Measurements from ENCODE around the gene TMEM170A.
"Not testable (repeated sequence)": the region's sequence is repeated elsewhere in the genome, so short reads cannot be mapped to it uniquely, and the experiment has no call there.

TMEM170A gene

DNA sequence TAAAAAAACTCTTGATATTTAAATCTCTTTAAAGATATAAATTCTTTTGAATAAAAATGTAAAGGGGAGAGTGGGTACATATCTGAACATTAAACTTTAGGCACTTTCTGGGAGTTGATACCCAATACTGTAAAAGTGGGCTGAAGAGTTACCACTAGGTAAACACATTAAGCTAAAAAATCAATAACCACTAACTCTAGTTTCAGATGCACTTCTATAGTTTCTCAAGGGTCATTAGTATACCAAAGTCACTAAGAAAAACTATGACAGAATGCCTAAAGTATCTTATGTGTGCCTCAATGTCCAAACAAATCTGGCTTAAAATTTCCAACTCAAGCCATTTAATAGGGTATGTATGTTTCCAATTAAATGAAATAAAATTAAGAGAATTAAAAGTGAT, 18.1 kb downstream of the TMEM170A start:
- no peak for DNase-seq

DNA sequence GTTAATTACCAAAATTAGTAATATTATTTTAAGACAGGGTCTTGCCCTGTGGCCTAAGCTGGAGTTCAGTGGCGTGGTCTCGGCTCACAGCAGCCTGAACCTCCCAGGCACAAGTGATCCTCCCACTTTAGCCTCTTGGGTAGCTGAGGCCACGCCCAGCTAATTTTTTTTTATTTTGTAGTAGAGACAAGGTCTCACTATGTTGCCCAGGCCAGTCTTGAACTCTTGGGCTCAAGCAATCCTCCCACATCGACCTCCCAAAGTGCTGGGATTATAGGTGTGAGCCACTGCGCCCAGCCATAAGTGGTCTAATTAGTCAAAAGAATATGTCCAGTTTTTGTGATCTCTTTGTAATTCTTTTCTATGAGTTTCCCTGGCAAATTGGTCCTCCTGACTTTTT, 19.2 kb downstream of the TMEM170A start:
- DNase-seq, result no peak

DNA sequence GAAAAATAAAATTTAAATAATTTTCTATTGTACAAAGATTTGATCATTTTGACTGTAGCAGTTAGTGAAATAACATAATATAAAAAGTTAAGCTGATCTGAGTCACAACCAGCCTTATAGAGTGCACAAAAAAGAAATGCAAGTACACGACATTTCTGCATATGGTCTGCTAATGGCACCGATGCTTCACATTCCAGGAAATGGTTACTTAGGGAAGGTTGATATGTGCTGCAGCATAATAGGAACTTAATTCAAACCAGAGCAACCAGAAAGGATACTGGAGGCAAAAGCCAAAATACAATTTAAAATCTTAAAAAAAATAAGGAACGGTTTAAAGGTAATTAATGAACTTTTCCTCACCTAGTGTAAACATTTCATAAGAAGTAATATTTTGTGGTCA, 21.2 kb downstream of the TMEM170A start:
- DNase-seq, result no peak

DNA sequence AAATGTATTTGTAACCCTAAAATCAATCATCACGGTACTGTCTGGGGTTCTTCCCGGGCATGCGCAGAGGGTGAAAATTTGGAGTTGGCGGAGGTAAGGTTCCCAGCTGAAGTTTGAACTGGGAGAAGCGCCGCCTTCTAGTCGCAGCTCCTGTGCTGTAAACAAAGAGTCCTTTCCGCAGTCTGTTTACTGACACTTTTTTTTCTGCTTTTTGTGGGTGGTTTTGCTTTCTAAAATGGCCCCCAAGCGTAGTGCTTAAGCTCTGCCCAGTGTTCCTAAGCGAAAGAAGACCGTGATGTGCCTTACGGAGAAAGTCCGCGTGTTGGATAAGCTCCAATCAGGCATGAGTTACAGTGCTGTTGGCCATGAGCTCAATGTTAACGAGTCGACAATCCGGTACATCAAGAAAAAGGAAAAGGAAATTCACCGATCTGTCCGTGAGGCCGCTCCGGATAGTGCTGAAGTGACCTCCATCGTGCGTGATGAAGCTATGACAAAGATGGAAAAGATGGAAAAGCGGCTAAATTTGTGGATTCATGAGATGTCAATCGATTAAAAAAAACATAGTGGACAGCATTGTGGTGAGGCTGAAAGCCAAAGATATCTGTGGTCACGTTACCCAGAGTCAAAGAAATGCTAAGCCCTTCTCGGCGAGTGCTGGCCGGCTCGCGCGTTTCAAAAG, 30.6 kb downstream of the TMEM170A start:
- peak; percentile 58 to 68 for DNase-seq

DNA sequence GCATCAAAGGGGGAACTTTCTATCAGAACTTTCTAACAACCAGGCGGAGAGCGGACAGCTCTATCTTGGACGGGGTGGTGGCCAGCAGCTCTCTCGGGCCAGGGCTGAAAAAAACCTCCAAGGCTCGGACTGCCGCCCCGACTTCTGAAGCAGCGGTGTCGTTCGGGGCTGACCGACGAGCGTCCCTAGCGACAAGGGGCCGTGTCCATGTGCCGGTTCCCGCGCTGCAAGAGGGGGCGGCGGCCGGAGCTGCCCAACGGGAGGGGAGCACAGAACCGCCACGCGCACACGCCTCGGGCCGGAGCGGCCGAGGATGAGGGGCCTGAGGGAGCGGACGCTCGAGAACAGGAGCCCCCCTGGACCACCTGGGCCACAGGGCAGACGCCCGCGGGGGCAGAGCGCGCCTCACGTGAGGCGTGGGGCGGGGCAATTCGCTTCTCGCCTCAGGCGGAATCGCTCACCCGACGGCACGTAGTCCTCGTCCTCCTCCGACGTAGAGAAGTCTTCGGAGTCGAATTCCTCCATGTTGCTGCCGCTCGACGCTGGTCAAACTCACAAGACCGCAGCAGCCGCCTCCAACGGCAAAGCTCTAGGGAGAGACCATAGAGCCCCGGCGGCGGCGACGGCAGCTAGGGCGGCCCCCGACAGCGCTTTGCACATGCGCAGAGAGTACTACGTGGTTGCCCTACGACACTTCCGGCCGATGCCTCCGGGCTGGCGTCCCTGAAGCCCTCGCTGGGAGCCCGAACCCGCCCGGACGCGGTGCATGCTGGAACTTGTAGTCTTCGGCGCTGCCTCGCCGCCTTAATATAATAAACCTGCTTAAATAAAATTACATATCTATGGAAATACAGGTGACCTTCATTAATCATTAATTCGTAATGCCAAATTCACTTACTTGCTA, 31.4 kb downstream of the TMEM170A start, which contains the start of gene CFDP1:
Gene CFDP1 (minus strand): TSS at position 676 of the 904 bp plus-strand sequence. CDS start 151 bp downstream, at position 525.
- DNase-seq, result peak; percentile 81 to 87

DNA sequence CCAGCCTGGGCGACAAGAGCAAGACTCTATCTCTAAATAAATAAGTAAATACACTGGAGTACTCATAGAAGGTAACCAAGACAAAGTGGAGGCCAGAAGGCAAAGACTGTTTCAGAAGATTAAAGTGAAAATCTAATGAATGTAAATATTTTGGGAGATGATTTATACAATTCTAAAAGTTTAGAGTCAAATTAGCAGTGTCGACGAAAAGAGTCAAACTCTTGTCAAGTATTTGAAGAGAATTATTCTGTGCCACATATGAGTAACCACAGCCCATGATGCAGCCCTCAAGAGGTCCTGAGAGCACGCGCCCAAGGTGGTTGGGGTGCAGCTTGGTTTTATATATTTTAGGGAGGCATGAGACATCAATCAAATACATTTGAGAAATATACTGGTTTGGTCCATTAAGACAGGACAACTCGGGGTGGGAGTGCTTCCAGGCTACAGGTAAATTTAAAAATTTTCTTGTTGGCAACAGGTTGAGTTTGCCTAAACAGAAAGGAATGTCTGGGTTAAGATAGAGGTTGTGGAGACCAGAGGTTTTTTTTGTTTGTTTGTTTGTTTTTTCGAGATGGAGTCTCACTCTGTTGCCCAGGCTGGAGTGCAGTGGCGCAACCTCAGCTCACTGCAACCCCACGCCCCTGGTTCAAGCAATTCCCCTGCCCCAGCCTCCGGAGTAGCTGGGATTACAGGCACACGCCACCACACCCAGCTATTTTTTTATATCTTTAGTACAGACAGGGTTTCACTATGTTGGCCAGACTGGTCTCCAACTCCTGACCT, 34.7 kb downstream of the TMEM170A start:
- no peak for DNase-seq

DNA sequence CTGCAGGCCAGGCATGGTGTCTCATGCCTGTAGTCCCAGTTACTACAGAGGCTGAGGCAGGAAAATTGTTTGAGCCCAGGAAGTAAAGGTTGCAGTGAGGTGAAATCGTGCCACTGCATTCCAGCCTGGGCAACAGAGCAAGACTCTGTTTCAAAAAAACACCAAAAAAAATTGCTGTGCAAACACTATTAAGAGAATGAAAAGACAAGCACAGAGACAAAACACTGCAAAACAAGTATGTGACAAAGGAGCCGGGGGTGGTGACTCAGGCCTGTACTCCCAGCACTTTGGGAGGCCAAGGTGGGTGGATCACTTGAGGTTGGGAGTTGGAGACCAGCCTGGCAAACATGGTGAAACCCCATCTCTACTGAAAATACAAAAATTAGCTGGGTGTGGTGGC, 38.0 kb downstream of the TMEM170A start:
- DNase-seq, result not testable (repeated sequence)

DNA sequence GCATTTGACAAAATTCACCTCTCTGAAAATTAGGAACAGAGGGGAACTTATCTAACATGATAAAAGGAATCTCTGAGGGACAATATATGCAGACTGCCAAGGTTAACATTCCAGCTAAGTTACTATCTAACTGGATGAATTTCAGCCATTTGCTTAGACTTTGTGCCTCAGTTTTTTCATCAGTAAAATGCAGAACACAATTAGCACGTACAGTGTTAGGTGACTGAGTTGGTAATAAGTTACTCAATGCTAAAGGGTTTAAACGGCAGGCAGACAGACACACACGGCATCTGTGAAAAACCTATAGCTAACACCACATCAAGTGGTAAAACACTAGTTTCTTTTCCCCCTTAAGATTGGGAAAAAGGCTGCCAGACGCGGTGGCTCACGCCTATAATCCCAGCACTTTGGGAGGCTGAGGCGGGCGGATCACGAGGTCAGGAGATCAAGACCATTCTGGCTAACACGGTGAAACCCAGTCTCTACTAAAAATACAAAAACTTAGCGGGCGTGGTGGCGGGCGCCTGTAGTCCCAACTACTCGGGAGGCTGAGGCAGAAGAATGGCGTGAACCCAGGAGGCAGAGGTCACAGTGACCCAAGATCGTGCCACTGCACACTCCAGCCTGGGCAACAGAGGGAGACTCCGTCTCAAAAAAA, 40.3 kb downstream of the TMEM170A start:
- not testable (repeated sequence) for DNase-seq

DNA sequence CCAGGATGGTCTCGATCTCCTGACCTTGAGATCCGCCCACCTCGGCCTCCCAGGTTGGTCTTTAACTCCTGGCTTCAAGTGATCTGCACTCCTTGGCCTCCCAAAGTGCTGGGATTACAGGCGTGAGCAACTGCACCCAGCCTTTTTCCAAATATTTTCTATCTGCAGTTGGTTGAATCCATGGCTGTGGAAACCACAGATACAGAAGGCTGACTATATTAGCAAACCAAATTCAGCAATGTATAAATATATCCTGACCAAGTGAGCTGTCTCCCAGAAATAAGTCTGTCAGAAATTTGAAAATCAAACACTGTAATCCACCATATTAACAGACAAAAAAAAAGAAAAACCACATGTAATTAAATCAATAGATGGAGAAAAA, 40.8 kb downstream of the TMEM170A start:
- DNase-seq, result no peak

DNA sequence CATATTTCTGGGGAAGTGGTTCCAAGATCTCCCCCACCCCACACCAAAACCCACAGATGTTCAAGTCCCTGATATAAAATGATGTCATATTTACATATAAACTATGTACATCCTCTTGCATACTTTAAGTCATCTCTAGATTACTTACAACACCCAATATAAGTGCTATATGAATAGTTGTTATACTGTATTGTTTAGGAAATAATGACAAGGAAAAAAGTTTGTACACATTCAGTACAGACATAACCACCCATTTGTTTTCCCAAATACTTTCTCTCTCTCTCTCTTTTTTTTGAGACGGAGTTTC, 42.7 kb downstream of the TMEM170A start:
- DNase-seq, result no peak

DNA sequence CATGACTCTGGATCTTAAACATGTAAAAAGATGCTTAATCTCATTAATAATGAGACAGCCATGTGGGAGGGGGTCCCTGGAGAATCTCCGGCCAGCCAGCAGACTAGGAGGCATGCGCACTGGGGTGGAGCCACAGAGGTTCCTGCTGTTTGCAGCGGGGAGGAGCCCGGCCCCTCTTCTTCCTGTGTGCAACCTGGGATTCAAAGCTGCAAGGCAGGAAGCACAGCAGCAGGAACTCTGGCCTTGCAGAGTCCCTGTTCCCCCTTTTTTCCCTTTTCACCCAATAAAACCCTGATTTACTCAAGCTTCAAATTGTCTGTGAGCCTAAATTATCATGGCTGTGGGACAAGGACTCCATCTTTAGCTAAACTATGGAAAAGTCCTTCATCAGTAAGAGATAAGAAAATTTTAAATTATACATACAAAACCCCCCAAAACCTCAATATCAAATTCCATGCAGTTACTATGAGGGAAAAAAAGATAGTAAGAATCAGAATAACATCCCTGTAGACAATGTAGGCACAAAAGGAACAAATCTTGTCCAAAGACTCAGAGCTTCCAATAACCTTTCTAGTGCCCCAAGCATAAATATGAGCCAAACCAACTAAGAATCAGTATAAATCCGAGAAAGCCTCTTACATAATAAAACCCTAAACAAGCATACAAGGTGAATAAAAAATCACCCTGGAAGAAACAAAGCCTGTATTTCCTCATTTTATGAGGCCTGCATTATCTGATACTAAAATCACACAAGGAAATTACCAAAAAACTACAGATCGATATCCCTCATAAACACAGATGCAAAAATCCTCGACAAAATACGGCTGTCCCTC, 43.3 kb downstream of the TMEM170A start:
- DNase-seq, result no peak

DNA sequence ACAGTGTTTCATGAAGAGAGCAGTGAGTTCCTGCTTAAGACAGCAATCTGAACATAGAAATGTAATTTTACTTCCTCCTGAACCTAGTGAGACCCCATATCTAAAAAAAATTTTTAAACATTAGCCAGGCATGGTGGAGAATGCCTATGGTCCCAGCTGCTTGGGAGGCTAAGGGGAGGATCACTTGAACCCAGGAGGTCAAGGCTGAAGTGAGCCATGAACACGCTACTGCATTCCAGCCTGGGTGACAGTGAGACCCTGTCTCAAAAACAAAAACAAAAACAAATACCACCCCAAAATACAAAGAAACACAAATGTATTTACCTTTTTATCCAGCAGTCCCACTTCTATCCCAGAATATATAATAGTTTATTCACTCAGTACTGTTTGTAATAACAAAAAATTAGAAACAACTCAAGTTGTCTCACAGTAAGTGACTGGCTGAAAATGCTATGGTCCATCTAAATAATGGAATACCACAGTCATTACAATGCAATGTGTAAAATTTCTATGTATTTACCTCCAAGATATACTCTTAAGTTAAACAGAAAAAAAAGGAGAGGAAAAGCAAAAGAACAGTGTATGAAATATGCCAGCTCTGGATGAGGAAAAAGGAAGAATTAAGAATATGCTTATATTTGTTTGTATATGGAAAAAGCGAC, 47.5 kb downstream of the TMEM170A start:
- no peak for DNase-seq

DNA sequence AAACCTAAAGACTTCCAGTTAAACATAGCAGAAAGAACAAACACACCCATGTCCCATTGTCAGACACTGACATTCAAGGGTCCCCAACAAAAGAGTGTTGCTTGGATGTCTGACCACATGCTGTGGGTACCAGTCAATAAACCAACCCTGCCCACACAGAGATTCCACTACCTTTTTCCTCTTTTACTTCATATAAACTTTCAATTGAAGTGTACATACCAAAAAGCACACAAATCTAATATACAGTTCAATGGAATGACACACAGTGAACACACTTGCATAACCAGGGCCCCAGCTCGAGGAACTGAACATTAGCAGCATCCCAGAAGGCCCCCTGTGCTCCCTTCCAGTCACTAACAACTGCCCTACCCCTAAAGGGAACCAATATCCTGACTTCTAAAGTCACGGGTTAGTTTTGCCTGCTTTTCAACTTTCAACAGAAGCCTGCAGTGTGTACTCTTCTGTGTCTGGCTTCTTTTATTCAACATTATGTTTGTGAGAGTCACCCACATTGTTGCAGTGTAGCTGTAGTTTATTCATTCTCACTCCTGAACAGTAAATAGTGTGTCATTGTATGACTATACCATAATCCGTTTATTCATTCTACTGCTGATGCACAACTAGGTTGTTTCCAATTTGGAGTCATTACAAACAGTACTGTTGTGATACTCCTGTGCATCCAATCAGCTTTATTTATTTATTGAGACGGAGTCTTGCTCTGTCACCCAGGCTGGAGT, 49.2 kb downstream of the TMEM170A start:
- no peak for DNase-seq

DNA sequence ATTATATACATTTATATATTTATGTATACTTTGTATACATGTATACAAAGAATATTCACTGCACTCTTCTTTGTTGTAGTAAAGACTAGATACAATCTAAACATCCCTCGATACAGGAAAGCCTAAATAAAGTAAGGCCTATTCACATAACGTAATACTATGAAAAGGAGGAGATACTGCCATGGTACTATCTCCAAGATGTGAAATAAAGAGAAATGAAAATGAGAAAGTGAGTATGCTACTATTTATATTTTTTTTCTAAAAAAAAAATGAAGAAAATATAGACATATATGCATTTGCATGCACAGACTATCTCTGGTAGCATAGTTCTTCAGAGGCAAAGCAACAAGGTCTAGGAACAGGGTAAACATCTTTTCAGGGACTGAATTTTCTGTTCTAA, 50.5 kb downstream of the TMEM170A start:
- no peak for DNase-seq

DNA sequence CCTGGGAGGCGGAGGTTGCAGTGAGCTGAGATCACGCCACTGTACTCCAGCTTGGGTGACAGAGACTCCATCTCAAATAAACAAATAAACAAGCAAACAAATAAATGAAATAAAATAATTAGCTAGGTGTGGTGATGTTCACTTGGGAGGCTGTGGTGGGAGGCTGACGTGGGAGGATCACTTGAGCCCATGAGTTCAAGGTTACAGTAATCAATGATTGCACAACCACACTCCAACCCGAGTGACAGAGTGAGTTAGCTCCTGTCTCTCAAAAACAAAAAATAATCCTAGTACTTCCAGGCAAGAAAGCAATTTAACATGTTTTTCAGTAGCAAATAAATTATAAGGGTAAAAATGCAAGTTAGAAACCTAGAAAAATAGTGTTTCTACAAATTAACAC, 57.5 kb downstream of the TMEM170A start:
- DNase-seq, result no peak

DNA sequence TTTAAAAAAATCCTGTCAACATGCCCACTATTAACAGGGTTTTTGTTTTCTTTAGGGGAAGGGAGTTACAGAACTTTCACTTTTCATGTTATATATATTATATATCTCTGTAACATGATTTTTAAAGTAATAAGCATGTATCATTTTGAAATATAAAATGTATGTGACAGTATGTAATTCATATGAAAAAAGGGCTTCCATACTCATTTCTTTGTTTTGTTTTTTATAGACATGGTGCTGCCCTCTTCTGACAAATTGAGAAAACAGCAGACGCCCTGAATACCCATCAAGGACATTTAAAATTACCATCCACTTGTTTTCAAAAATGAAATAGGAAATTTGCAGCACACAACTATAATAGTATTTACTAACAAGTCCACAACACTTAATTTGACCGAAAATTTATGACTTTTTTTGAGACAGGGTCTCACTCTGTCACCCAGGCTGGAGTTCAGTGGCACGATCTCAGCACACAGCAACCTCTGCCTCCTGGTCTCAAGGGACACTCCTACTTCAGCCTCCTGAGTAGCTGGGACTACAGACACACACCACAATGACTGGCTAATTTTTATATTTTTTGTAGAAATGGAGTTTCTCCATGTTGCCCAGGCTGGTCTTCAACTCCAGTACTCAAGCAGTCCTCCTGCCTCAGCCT, 61.5 kb downstream of the TMEM170A start:
- peak in 1 of 2 experiments; percentile 2 for DNase-seq

DNA sequence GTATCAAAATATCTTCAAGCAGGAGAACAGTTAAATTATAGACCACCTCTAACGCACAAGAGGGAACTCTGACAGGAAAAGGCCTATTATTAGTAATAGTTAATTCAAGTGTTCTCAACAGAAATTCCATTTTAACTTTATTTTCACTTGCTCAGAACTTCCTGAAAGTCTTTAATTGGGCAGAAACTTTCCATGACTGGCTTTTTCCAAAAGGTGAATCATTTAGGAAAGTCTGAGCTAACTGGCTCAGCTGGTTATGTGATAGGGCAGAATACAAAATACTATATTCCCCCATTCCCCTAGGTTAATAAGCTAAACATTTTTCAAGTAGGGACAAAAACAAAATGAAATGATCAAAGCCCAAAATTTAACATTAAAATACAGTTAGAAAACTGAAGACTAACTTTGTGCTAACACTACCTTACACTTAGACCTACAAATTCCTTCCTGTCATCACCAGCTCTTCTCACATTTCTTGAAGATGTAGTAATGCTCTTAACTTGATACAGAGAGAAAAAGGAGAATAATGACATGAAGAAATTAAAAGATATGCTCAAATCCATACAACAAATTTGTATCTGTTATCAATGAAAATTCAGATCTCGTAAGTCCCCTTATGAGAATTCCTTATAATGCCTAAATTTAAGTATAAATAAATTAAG, 62.2 kb downstream of the TMEM170A start:
- DNase-seq, result no peak

DNA sequence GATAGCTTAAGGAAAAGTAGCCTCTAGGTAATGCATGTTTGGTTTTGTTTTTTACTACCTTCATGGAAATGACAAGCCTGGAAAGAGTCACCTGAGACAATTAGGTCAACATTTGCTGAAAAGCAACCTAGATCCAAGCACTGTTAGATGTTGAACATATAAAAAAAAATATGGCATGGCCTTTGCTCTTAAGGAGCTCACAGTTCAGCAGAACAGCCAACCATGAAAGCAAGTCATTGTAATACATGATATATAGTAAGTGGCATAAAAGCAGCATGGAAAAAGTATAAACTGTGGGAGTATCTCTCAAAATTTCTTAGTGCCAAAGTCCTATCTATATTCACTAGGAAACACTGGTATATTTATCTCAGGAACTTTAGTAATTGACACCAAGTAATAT, 62.8 kb downstream of the TMEM170A start:
- DNase-seq, result no peak

DNA sequence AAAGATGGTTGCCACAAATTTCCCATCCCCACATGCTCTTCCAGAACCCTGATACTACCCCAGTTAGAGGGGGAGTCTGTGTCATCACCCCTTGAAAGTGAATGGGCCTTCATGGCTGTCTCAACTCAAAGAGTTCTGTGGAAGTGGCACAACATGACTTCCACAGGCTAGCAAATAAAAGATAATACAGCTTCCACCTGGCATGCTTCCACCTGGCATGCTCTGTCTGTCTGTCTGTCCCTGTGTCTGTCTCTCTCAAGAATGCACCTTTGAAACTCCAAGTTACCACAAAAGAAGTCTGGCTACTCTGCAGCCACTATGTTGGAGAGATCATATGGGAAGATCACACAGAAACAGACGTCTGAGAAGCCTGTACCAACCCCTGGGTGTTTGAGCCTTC, 66.2 kb downstream of the TMEM170A start:
- no peak for DNase-seq

DNA sequence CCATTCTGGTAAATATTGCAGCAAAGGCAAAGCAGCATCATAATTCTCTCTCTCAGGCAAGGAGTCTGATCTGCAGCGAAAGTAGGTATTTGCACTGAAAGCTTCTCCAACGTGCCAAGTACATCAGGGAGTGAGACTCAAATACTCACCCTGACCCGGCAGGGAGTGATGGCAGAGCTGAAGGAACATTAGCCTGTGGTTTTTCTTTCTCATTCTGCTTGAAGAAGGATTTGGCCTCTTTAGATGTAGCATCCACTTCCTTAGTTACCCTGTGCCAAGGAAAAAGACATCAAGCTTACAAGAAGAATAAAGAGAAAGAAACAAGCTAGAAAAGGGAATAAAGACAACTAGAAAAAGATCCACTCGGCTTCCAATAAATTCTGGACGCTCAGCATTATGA, 69.5 kb downstream of the TMEM170A start:
- DNase-seq, result no peak
